Thyroid gland (tissue), 4 donors: Measurements from ENCODE around the gene HES3. TPM values are rescaled to one million over a fixed set of nuclear protein-coding genes. Genes with fewer than 3 reads are reported as not detected.
A peak's percentile ranks its signal among the peaks of the same experiment; 100 is the strongest.

Experiments
- DNase-seq, 2 donors: peaks; one replicate each; pipeline ENCODE4 v3.0.0-alpha.2; 2019
- H3K27ac ChIP-seq, 3 donors: fragments of 200-600 bp; sonication (generic); 1 replicate in 2 of 3; 2 replicates in 1 of 3; pipeline ENCODE4 v1.5.1; 2016 to 2019; ENCODE audit warnings: mild to moderate bottlenecking in 1 of 3, moderate library complexity in 1 of 3
- H3K27me3 ChIP-seq: fragments of 200-600 bp; sonication (generic); one replicate; pipeline ENCODE4 v1.5.1; 2019
- H3K36me3 ChIP-seq, 2 donors: fragments of 200-600 bp; sonication (generic); one replicate each; pipeline ENCODE4 v1.5.1; 2016 to 2019
- H3K4me1 ChIP-seq, 2 donors: fragments of 200-600 bp; sonication (generic); one replicate each; pipeline ENCODE4 v1.5.1; 2017 to 2019
- H3K4me3 ChIP-seq, 3 donors: fragments of 200-600 bp; sonication (generic); replicated peaks in 1 of 3; 1 replicate in 2 of 3; 2 replicates in 1 of 3; pipeline ENCODE4 v1.5.1; 2016; ENCODE audit warnings: mild to moderate bottlenecking in 1 of 3
- H3K9me3 ChIP-seq: fragments of 200-600 bp; sonication (generic); one replicate; pipeline ENCODE4 v1.5.1; 2017
- POLR2A ChIP-seq, 2 donors: fragments of 450-650 bp; IDR thresholded peaks; one replicate each; pipeline ENCODE4 v1.6.1; 2017; ENCODE audit warnings: antibody characterized with exemption in 2 of 2, mild to moderate bottlenecking in 2 of 2, moderate library complexity in 1 of 2
- WGBS, 2 donors: methylation state at CpG; one replicate each; pipeline ENCODE4 v1.1.5; 2017; 5-methylcytosine and 5-hydroxymethylcytosine counted together
- intact Hi-C: fragments of 100-400 bp; cut with DNase I; formaldehyde crosslinking; loops from one replicate; pipeline ENCODE4 v1.15.1; 2023
- total RNA-seq, 4 donors: library from RNA; depleted of rRNA; stranded (reverse); fragments of >200 nt; gene quantifications; one replicate each; pipeline ENCODE4 v1.2.3, GENCODE V29; 2016
- TF ChIP-seq, protein P1 (sequence below), 6 experiments: fragments of 200-600 bp in 3 of 6; fragments of 450-650 bp in 3 of 6; sonication (generic) in 3 of 6; IDR thresholded peaks; one replicate each; pipeline ENCODE4 v1.5.1; 2016 to 2019; ENCODE audit warnings: antibody characterized with exemption in 6 of 6, mild to moderate bottlenecking in 2 of 6, inconsistent platforms in 1 of 6, moderate library complexity in 1 of 6

Gene HES3
- total RNA-seq, 4 donors from 2014 or later: not detected

- H3K36me3 ChIP-seq: no peaks in the 10 kb centered on the region
- no peak for DNase-seq
- intact Hi-C loops: no loop called here
- H3K4me1 ChIP-seq: peaks cover 7 to 25% of the 10 kb centered on the region in 2 donors
- 0% methylated on average over 1 to 2 of the region's 61 CpGs for WGBS, 2 donors
- H3K27ac ChIP-seq: peak overlapping the region in 1 of 3 donors; percentile 24
- H3K9me3 ChIP-seq: no peaks in the 10 kb centered on the region
- no peak for TF ChIP-seq POLR2A (IDR thresholded peaks at IDR 0.05)
- TF ChIP-seq, protein P1, sequence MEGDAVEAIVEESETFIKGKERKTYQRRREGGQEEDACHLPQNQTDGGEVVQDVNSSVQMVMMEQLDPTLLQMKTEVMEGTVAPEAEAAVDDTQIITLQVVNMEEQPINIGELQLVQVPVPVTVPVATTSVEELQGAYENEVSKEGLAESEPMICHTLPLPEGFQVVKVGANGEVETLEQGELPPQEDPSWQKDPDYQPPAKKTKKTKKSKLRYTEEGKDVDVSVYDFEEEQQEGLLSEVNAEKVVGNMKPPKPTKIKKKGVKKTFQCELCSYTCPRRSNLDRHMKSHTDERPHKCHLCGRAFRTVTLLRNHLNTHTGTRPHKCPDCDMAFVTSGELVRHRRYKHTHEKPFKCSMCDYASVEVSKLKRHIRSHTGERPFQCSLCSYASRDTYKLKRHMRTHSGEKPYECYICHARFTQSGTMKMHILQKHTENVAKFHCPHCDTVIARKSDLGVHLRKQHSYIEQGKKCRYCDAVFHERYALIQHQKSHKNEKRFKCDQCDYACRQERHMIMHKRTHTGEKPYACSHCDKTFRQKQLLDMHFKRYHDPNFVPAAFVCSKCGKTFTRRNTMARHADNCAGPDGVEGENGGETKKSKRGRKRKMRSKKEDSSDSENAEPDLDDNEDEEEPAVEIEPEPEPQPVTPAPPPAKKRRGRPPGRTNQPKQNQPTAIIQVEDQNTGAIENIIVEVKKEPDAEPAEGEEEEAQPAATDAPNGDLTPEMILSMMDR (IDR thresholded peaks at IDR 0.05): no peak
- peaks cover 7% of the 10 kb centered on the region for H3K27me3 ChIP-seq
- H3K4me3 ChIP-seq: peak overlapping the region in 1 of 3 donors; percentile 31
These were observed 16.5 kb downstream of the HES3 start for GRCh38 chr1:6260433-6260934.

DNA sequence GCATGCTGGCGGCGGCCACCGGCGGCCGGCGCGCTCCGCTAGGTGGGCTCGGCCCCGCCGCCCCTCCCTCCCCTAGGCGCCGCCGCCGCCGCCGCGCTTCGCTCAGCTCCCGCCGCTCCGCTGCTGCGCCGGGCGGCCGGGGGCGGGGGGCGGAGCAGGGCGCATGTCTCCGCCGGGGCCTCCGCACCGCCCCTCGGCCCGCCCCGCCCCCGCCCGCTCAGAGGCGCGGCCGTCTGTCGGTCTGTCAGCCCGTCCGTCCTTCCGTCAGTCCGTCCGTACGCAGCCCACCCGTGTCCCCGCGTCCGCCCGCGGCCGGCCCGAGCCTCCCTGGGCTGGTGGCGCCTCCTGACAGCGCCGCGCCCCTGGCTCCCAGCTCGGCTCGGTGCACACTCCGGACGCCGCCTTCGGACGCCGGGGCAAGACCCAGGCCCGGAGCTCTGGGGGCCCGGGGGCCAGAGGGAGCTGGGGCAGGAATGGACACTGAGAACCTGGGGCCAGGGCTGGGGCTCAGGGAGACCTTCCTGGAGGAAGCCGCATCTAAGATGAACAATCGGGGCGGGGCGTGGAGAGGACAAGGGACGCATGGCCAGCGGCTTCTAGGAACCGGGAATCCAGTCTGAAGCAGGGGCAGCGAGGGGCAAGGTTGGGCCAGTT is 17.1 kb downstream of the HES3 start, which contains the start of gene GPR153:
Gene GPR153 (minus strand): TSS at position 138 of the 654 bp plus-strand sequence. CDS start 6,193 bp downstream, outside the sequence.
- peaks cover 7 to 25% of the 10 kb centered on the region in 2 donors for H3K4me1 ChIP-seq
- DNase-seq: peak; percentile 15 to 27

DNA sequence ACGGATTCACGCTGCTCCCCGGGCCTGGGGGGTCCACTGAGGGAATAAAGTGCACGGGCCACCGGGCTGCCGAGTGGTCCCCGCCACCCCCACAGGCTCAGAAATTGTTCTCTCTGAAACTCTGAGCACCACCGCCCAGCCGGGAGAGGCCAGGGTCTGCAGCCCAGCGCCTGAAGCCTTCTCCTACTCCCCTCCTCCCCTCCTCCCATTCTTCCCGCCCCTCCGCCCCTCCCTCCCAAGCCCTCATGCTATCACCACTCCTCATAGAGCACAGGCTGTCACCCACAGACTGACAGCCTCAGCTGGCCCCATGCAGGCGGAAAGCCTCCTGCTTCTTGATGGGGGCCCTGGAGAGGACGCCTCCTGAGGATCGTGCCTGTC is 17.6 kb downstream of the HES3 start:
- Histone ChIP-seq H3K4me3 (no peak overlapping the region), H3K36me3 (no peaks in the 10 kb centered on the region), H3K4me1 (peaks cover 7 to 25% of the 10 kb centered on the region in 2 donors), H3K9me3 (no peaks in the 10 kb centered on the region), H3K27me3 (peaks cover 7% of the 10 kb centered on the region), H3K27ac (no peak overlapping the region)
- TF ChIP-seq, protein P1 (IDR thresholded peaks at IDR 0.05): no peak
- no peak for TF ChIP-seq POLR2A (IDR thresholded peaks at IDR 0.05)
- WGBS, 2 donors: 15 to 18% methylated on average over 13 to 15 of the region's 15 CpGs
- intact Hi-C loops: no loop called here
- no peak for DNase-seq

More for the DNA sequence above, 17.1 kb downstream of the HES3 start, which contains the start of gene GPR153:
- H3K27ac ChIP-seq: peak within 1 kb of the TSS in 1 of 3 donors; percentile 49
- intact Hi-C loops: no loop called here
- TF ChIP-seq, protein P1 (IDR thresholded peaks at IDR 0.05): no peak
- TF ChIP-seq POLR2A (IDR thresholded peaks at IDR 0.05): no peak
- H3K9me3 ChIP-seq: no peaks in the 10 kb centered on the region
- no peaks in the 10 kb centered on the region for H3K36me3 ChIP-seq
- peaks cover 7% of the 10 kb centered on the region for H3K27me3 ChIP-seq
- peak within 1 kb of the TSS in 1 of 3 donors; percentile 36 for H3K4me3 ChIP-seq
- WGBS, 2 donors: 3 to 5% methylated on average over 10 of the region's 78 CpGs

GRCh38 chr1:6262555-6263420 is 18.8 kb downstream of the HES3 start:
- no peak overlapping the region for H3K4me3 ChIP-seq
- H3K27me3 ChIP-seq: peaks cover 7% of the 10 kb centered on the region
- DNase-seq: no peak
- peaks cover 7 to 25% of the 10 kb centered on the region in 2 donors for H3K4me1 ChIP-seq
- intact Hi-C loops: no loop called here
- H3K9me3 ChIP-seq: no peaks in the 10 kb centered on the region
- no peaks in the 10 kb centered on the region for H3K36me3 ChIP-seq
- no peak overlapping the region for H3K27ac ChIP-seq
- no peak for TF ChIP-seq POLR2A (IDR thresholded peaks at IDR 0.05)
- TF ChIP-seq, protein P1 (IDR thresholded peaks at IDR 0.05): no peak
- WGBS, 2 donors: 65% methylated on average over 23 of the region's 25 CpGs; no CpG with 5 or more reads in 1 of the 2 donors
